ENCODE data around the gene NRP2. TPM values are rescaled to one million over a fixed set of nuclear protein-coding genes. Genes with fewer than 3 reads are reported as not detected.

NRP2 gene
- total RNA-seq, 4 donors from 2014 or later = 128 to 196 (median 176) TPM

DNA sequence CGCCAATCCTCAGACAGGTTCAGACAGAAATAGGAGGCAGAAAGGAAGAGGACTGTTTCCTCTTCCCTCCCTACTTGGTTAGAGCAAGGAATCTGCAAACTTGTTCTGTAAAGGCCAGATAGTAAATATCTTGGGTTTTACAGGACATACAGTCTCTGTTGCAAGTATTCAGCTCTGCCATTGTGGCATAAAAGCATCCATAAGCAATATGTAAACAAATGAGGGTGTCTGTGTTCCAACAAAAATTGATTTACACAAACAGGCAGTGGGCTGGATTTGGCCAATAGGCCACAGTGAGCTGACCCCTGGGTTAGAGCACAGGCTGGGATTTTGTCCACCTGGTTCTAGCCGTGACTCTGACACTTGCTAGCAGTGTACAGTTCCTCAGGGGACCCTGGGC lies 89.4 kb downstream of the NRP2 start:
- no peak for TF ChIP-seq POLR2A (IDR thresholded peaks at IDR 0.05)
- Histone ChIP-seq H3K9me3 (no peaks in the 10 kb centered on the region), H3K27ac (peak overlapping the region in 3 of 4 donors; percentile 2 to 83 (median 79)), H3K27me3 (no peaks in the 10 kb centered on the region), H3K4me3 (no peak overlapping the region), H3K36me3 (peaks cover 0 to 29% (median 0%) of the 10 kb centered on the region in 3 donors), H3K4me1 (peaks cover 0 to 71% (median 22%) of the 10 kb centered on the region in 4 donors)
- no peak for DNase-seq (ENCODE audit: low spot score in 2 of 2)
- 78 to 85% methylated on average over 2 of the region's 2 CpGs for WGBS, 2 donors

DNA sequence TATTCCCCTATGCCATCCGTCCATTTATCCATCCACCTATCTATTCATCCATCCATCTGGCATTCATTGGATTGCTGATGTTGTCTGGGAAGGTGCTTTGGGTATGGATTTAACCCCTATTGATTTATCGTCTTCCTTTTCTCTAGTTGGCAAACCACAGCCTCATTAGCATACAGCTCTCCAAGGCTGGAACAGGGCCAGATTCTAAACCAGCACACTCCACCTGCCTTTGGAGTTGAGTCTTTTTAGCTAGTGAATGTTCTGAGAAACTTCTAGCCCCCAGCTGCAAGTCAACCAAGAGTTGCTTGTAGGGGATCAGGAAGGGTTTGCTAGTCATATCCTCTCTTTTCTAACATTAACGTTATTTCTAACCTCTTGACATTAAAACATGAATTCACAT lies 90.7 kb downstream of the NRP2 start:
- Histone ChIP-seq H3K36me3 (peaks cover 0 to 19% (median 0%) of the 10 kb centered on the region in 3 donors), H3K27ac (peak overlapping the region in 2 of 4 donors; percentile 17 to 27), H3K4me3 (no peak overlapping the region), H3K4me1 (peaks cover 0 to 69% (median 17%) of the 10 kb centered on the region in 4 donors), H3K9me3 (no peaks in the 10 kb centered on the region), H3K27me3 (no peaks in the 10 kb centered on the region)
- TF ChIP-seq EP300 (IDR thresholded peaks at IDR 0.05) = no peak
- TF ChIP-seq, protein P1, sequence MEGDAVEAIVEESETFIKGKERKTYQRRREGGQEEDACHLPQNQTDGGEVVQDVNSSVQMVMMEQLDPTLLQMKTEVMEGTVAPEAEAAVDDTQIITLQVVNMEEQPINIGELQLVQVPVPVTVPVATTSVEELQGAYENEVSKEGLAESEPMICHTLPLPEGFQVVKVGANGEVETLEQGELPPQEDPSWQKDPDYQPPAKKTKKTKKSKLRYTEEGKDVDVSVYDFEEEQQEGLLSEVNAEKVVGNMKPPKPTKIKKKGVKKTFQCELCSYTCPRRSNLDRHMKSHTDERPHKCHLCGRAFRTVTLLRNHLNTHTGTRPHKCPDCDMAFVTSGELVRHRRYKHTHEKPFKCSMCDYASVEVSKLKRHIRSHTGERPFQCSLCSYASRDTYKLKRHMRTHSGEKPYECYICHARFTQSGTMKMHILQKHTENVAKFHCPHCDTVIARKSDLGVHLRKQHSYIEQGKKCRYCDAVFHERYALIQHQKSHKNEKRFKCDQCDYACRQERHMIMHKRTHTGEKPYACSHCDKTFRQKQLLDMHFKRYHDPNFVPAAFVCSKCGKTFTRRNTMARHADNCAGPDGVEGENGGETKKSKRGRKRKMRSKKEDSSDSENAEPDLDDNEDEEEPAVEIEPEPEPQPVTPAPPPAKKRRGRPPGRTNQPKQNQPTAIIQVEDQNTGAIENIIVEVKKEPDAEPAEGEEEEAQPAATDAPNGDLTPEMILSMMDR (IDR thresholded peaks at IDR 0.05) = no peak
- TF ChIP-seq POLR2A (IDR thresholded peaks at IDR 0.05) = no peak
- no peak for DNase-seq (ENCODE audit: low spot score in 2 of 2)
- 59 to 70% methylated on average over 3 of the region's 3 CpGs for WGBS, 2 donors

DNA sequence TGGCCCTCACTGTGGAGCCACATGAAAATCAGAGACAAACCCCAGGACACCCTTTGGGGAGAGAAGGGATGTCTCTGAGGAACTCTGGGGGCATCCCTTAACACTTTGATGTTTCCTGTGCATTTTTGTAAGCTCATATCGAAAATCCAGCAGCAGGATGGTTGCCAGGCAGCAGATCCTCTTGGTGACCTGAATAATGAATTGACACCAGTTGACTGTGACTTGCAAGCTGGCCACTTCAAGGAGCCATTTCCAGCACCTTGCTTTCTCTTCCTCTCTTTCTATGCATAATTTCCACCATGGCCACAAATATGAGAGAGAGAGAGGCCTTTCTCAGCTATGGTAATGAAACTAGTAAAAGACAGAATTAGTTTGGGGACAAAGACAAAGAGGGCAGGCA lies 91.7 kb downstream of the NRP2 start:
- peaks cover 0 to 61% (median 15%) of the 10 kb centered on the region in 4 donors for H3K4me1 ChIP-seq
- H3K4me3 ChIP-seq = no peak overlapping the region
- H3K9me3 ChIP-seq = no peaks in the 10 kb centered on the region
- no peaks in the 10 kb centered on the region for H3K27me3 ChIP-seq
- no peak for TF ChIP-seq POLR2A (IDR thresholded peaks at IDR 0.05)
- TF ChIP-seq EP300 (IDR thresholded peaks at IDR 0.05) = no peak
- TF ChIP-seq, protein P1 (IDR thresholded peaks at IDR 0.05) = no peak
- peaks cover 0 to 10% (median 0%) of the 10 kb centered on the region in 3 donors for H3K36me3 ChIP-seq
- peak overlapping the region in 2 of 4 donors; percentile 27 to 29 for H3K27ac ChIP-seq
- WGBS, 2 donors = 60 to 85% methylated on average over 1 of the region's 1 CpG
- no peak for DNase-seq (ENCODE audit: low spot score in 2 of 2)

DNA sequence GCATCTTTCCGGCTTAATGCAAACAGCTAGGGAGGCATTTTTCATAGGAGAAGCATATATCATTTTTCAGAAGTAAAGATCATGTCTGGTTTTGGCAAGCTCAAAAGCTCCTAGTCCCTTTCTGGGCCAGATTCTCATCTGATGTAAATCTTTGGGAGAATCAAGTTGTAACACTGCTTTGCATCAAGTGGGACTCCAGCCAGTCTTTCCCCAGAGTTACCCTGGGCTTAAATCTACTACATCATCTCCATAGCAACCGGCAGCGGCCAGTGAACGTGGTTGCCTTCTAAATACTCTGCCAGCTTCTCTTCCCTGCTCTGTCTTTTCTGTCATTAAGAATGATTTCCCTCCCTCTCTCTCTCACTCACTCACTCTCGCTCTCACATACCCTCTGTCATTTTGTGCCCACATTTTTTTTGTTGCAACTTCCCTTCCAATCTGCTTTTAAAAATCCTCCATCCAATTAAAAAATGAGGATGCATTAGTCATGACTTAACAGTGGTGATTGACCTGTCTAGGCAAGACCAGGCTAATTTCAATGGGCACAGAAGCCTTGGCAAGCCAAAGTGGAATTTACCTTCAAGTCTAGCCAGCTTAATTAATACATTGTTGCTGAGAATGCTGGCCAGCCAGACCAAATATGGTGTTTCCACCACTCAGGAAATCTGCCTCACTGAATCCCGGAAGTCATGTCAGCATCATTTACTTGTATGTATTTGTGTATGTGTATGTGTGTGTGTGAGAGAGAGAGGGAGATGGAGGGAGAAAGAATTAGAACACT lies 93.0 kb downstream of the NRP2 start:
- TF ChIP-seq EP300 (IDR thresholded peaks at IDR 0.05) (no peak), POLR2A (IDR thresholded peaks at IDR 0.05) (no peak)
- TF ChIP-seq, protein P1 (IDR thresholded peaks at IDR 0.05) = no peak
- no peak for DNase-seq (ENCODE audit: low spot score in 2 of 2)
- peak overlapping the region in 2 of 4 donors; percentile 38 to 42 for H3K27ac ChIP-seq
- 42% methylated on average over 6 of the region's 6 CpGs for WGBS, 2 donors
- H3K4me3 ChIP-seq = no peak overlapping the region
- no peaks in the 10 kb centered on the region for H3K9me3 ChIP-seq
- peaks cover 0 to 65% (median 12%) of the 10 kb centered on the region in 4 donors for H3K4me1 ChIP-seq
- no peaks in the 10 kb centered on the region for H3K27me3 ChIP-seq
- H3K36me3 ChIP-seq = peaks cover 0 to 10% (median 0%) of the 10 kb centered on the region in 3 donors

DNA sequence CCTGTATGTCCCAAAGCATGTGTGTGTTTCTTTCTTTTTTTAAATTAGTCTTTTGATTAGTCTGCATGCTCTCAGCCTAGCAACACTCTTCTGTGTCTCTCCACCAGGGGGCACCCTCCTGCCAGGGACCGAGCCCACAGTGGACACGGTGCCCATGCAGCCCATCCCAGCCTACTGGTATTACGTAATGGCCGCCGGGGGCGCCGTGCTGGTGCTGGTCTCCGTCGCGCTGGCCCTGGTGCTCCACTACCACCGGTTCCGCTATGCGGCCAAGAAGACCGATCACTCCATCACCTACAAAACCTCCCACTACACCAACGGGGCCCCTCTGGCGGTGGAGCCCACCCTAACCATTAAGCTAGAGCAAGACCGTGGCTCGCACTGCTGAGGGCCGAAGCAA lies 93.8 kb downstream of the NRP2 start:
- Histone ChIP-seq H3K4me1 (peaks cover 0 to 64% (median 7%) of the 10 kb centered on the region in 4 donors), H3K27ac (peak overlapping the region in 2 of 4 donors; percentile 38 to 42), H3K9me3 (no peaks in the 10 kb centered on the region), H3K36me3 (peaks cover 0 to 10% (median 0%) of the 10 kb centered on the region in 3 donors), H3K27me3 (no peaks in the 10 kb centered on the region), H3K4me3 (no peak overlapping the region)
- TF ChIP-seq, protein P1 (IDR thresholded peaks at IDR 0.05) = peak; percentile 27 to 64 (median 45)
- TF ChIP-seq EP300 (IDR thresholded peaks at IDR 0.05) = no peak
- WGBS, 2 donors = 82 to 84% methylated on average over 17 to 19 of the region's 19 CpGs
- no peak for DNase-seq (ENCODE audit: low spot score in 2 of 2)
